ENCODE data around the gene CNN3. TPM values are rescaled to one million over a fixed set of nuclear protein-coding genes. Genes with fewer than 3 reads are reported as not detected.

The CNN3 gene
- total and polyA plus RNA-seq, 8 donors: 31.7 to 143 (median 49.8) TPM

GRCh38 chr1:94970783-94971182 lies 43.9 kb upstream of the CNN3 start:
- Histone ChIP-seq H3K36me3 (no peaks in the 10 kb centered on the region), H3K4me1 (no peaks in the 10 kb centered on the region), H3K27ac (no peak overlapping the region), H3K9me3 (no peaks in the 10 kb centered on the region), H3K27me3 (no peaks in the 10 kb centered on the region), H3K4me3 (no peak overlapping the region)
- ATAC-seq (no peak), FAIRE-seq (no peak), DNase-seq (no peak)
- WGBS, 2 donors: 85 to 96% methylated on average over 2 of the region's 2 CpGs
- TF ChIP-seq CTCF (IDR thresholded peaks at IDR 0.05): no peak
- intact Hi-C loops (cut with DNase I): no loop called here

GRCh38 chr1:94969137-94969536 lies 42.2 kb upstream of the CNN3 start:
- Histone ChIP-seq H3K9me3 (no peaks in the 10 kb centered on the region), H3K36me3 (no peaks in the 10 kb centered on the region), H3K4me1 (no peaks in the 10 kb centered on the region), H3K27ac (no peak overlapping the region), H3K27me3 (no peaks in the 10 kb centered on the region), H3K4me3 (no peak overlapping the region)
- ATAC-seq: no peak
- no peak for TF ChIP-seq CTCF (IDR thresholded peaks at IDR 0.05)
- intact Hi-C loops (cut with DNase I): no loop called here
- DNase-seq: no peak
- WGBS, 2 donors: 94 to 97% methylated on average over 6 of the region's 6 CpGs
- FAIRE-seq: no peak

- no peak for FAIRE-seq
- H3K4me1 ChIP-seq: peaks cover 0 to 13% (median 7%) of the 10 kb centered on the region in 3 donors
Observed at GRCh38 chr1:94966033-94966432, 39.1 kb upstream of the CNN3 start.

GRCh38 chr1:94963864-94964263 lies 37.0 kb upstream of the CNN3 start:
- TF ChIP-seq CTCF (IDR thresholded peaks at IDR 0.05): no peak
- no peaks in the 10 kb centered on the region for H3K9me3 ChIP-seq
- DNase-seq: no peak
- H3K27me3 ChIP-seq: no peaks in the 10 kb centered on the region
- H3K27ac ChIP-seq: no peak overlapping the region
- WGBS, 2 donors: 79 to 83% methylated on average over 8 of the region's 8 CpGs
- H3K36me3 ChIP-seq: no peaks in the 10 kb centered on the region
- peaks cover 0 to 13% (median 7%) of the 10 kb centered on the region in 3 donors for H3K4me1 ChIP-seq
- FAIRE-seq: no peak
- H3K4me3 ChIP-seq: no peak overlapping the region
- intact Hi-C loops (cut with DNase I): no loop called here
- ATAC-seq: no peak

More at GRCh38 chr1:94966033-94966432, 39.1 kb upstream of the CNN3 start:
- no peaks in the 10 kb centered on the region for H3K27me3 ChIP-seq
- WGBS, 2 donors: 80 to 85% methylated on average over 1 of the region's 1 CpG
- DNase-seq (no peak), ATAC-seq (no peak)
- intact Hi-C loops (cut with DNase I): no loop called here
- H3K9me3 ChIP-seq: no peaks in the 10 kb centered on the region
- no peak overlapping the region for H3K27ac ChIP-seq
- TF ChIP-seq CTCF (IDR thresholded peaks at IDR 0.05): no peak
- no peak overlapping the region for H3K4me3 ChIP-seq
- no peaks in the 10 kb centered on the region for H3K36me3 ChIP-seq

- peak overlapping the region in 2 of 4 donors; percentile 26 to 35 for H3K4me3 ChIP-seq
- TF ChIP-seq CTCF (IDR thresholded peaks at IDR 0.05): no peak
- H3K4me1 ChIP-seq: peaks cover 0 to 13% (median 7%) of the 10 kb centered on the region in 3 donors
- no peaks in the 10 kb centered on the region for H3K36me3 ChIP-seq
- no peaks in the 10 kb centered on the region for H3K27me3 ChIP-seq
- peak overlapping the region in 3 of 4 donors; percentile 62 to 93 (median 92) for H3K27ac ChIP-seq
- FAIRE-seq: peak; percentile 17
- intact Hi-C loops (cut with DNase I): no loop called here
- H3K9me3 ChIP-seq: no peaks in the 10 kb centered on the region
- WGBS, 2 donors: 1% methylated on average over 10 of the region's 10 CpGs
- peak; percentile 43 to 89 (median 87) for ATAC-seq
- DNase-seq: peak in 2 of 6 donors; percentile 25 to 43
Observed at GRCh38 chr1:94962409-94963265, 35.7 kb upstream of the CNN3 start.
